Stimulated activated CD4-positive, alpha-beta T cell treated with anti-CD3 and anti-CD28 coated beads, TNF-alpha, amount 100 ng/mL, for 24 hours (primary cell): Measurements from ENCODE around the gene PRPF31.
"Not testable (repeated sequence)": the region's sequence is repeated elsewhere in the genome, so short reads cannot be mapped to it uniquely, and the experiment has no call there.

ENCODE experiments used
- DNase-seq, 3 experiments: peaks; one replicate each; pipeline ENCODE4 v3.0.0-alpha.2; 2020; ENCODE audit warnings: low read depth in 3 of 3

PRPF31 gene

DNA sequence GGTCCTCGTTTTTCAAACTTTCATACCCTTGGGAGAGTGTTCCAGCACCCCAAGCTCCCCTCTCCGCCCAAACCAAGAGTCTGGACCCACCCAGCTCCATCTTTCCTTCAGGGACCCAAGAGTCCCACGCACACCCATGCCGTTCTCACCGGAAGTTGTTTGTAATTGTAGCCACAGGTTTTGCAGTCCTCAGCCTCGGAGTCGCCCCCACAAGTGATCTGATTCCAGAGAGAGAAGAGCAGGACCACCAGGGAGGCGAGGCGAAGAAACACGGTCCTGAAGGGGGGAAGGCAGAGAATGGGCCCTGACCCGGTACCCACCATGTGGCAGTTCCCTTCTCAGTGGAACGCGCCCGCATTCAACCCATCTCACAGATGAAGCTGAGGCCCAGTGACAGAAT, 47.3 kb downstream of the PRPF31 start:
- DNase-seq = no peak

- peak; percentile 15 to 67 (median 30) for DNase-seq
Measured at GRCh38 chr19:54164369-54165068, 49.0 kb downstream of the PRPF31 start.

DNA sequence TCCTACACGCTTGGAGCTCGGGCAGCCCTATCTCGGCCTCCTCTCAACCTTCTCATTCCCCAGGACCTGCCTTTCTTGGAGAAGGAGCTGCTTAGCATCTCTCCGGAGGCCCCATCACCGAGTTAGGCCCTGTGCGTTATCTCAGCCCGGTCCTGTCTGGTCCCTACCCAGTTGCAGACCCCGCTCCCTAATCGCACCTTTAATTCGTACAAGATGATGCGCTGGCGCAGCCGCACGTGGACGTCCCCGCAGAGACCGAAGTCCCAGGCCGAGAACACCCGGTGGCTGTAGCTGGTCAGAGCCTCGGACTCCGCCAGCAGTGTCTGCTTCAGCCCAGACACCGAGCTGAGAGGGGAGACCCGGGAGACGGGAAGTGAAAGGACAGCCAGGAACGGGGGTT, 49.7 kb downstream of the PRPF31 start:
- DNase-seq = no peak

GRCh38 chr19:54168174-54168917, 52.8 kb downstream of the PRPF31 start:
- peak; percentile 80 to 92 (median 83) for DNase-seq

GRCh38 chr19:54169149-54169740, 53.7 kb downstream of the PRPF31 start:
- no peak for DNase-seq

DNA sequence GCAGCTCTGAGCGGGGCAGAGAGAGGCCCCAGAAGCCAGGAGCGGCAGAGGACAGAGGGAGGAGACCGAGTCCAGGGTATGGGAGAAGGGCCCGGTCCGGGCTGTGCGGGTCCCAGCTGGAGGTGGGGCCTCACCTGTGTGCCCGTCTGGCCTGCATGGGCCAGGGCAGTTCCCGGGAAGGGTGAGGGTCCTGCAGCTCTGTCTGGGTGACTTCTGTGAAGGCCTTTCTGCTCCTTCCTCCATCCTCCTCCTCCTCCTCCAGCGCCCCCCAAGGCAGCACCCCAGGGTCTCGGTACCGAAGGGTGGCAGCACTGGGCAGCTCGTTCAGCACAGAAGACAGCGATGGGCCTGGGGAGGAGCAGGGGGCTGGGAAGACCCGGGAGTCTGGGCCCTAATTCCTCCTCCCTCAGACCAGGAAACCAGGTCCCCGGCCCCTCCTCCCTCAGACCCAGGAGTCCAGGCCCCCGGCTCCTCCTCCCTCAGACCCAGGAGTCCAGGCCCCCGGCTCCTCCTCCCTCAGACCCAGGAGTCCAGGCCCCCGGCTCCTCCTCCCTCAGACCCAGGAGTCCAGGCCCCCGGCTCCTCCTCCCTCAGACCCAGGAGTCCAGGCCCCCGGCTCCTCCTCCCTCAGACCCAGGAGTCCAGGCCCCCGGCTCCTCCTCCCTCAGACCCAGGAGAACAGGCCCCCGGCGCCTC, 56.3 kb downstream of the PRPF31 start:
- not testable (repeated sequence) for DNase-seq

GRCh38 chr19:54172471-54173358, 57.2 kb downstream of the PRPF31 start, which contains the start of gene TMC4:
TMC4 (minus strand) TSS chr19:54173160; CDS start chr19:54173117, 43 bp downstream.
- DNase-seq = no peak

DNA sequence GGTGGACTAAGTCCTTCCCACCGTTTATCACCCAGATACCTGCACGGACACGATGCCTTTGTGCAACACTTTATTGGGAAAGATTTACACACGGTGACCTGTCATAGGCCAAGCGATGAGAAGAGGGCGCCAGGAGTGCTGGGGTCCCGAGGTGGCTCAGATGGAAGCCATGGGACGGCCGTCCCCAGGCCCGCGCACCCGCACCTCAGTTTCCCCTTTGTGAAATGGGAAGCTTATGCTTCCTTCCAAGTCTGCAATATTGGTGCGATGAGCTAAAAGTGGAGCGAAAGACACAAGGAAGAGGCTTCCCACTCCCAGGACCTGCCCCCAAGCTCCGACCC, 57.8 kb downstream of the PRPF31 start:
- DNase-seq = no peak

- no peak for DNase-seq
Measured at GRCh38 chr19:54173951-54174834, 58.6 kb downstream of the PRPF31 start.

DNA sequence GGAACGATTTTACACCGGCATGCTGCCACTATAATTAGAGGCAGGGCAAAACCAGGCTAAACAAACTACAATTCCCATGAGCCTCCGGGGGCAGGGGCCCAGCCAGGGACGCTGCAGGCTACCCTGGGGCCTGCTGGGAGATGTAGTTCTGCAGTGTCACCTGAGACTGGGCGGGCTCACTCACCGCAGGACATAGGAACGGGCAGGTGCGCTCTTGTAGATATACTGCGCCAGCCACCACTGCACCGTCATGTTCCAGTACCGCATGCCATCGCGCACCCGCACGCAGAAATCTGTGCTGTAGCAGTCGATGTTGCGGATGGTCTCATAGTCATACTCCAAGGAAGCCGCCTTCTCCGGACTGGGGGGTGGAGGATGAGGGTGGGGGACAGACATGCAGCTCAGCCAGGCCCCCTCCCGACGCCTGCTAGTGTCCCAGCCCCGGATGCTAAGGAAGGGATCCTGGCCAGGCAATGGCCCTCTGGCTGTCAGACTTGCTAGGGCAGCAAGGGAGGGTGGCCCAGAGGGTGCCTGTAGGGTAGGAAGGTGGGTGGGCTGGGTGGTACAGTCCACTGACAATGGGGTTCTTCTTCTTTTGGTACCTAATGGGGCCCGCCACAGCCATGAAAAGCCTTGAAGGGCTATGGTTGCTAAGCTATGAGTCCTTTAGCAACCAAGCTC, 63.2 kb downstream of the PRPF31 start:
- DNase-seq = no peak

GRCh38 chr19:54179262-54179852, 63.8 kb downstream of the PRPF31 start:
- DNase-seq = no peak

DNA sequence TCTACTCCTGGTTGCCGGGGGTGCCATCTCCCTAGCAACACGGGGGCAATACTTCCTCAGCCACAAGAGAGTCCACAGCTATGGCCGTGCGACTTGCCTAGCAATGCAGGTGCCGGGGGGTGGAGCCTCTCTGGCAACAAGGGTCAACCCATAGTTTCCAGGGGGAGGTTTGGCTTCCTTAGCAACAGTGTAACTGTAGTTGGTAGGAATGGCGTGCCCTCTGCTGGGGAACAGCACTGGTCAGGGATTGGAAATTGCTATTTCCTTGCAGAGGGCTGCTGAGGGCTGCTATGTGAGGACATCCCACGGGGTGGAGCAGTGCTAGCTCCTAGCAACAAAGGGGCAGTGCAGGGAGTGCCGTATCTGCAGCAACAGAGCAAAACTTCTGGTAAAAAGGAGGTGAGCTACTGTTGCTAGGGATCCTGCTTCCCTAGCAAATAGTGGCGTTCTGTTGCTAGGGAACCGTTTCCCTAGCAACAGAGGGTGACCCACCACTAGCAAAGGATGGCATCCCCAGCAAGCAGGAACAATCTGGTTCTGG, 64.4 kb downstream of the PRPF31 start:
- DNase-seq = no peak

DNA sequence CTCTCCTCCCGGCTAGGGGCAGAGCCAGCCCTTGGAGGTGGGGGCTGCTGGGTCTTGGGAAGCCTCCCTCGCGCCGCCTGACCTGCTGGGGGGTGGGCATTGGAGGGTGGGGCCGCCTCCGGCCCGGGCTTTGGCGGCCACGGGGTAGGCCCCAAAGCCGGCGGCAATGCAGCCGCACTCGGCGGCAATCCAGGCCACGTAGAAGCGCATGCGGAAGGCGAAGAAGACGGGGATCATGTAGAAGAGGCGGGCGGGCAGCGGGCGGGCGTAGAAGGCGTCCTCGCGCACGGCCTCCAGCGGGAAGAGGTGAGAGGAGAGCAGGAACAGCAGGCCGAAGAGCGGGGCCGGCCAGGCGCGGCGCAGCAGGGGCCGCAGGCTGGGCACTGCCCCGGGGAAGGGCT, 65.1 kb downstream of the PRPF31 start:
- no peak for DNase-seq
